T-helper 22 cell (primary cell): ENCODE measurements around the gene LYRM9.
"Not testable (repeated sequence)": the region's sequence is repeated elsewhere in the genome, so short reads cannot be mapped to it uniquely, and the experiment has no call there.

Experiments used
- DNase-seq: peaks from one replicate; pipeline ENCODE4 v3.0.0-alpha.2; 2020; ENCODE audit warnings: low read depth

LYRM9 gene

GRCh38 chr17:27839571-27840405, 53.4 kb downstream of the LYRM9 start:
- DNase-seq: not testable (repeated sequence)

GRCh38 chr17:27838607-27839006, 54.6 kb downstream of the LYRM9 start:
- not testable (repeated sequence) for DNase-seq

- DNase-seq: not testable (repeated sequence)
These were observed 55.4 kb downstream of the LYRM9 start for GRCh38 chr17:27837769-27838168.

- DNase-seq: no peak
These were observed 56.5 kb downstream of the LYRM9 start for GRCh38 chr17:27836651-27837050.

GRCh38 chr17:27834571-27834970, 58.6 kb downstream of the LYRM9 start:
- no peak for DNase-seq

- DNase-seq: no peak
These were observed 60.3 kb downstream of the LYRM9 start for GRCh38 chr17:27832831-27833230.

GRCh38 chr17:27829888-27830287, 63.3 kb downstream of the LYRM9 start:
- DNase-seq: not testable (repeated sequence)

- DNase-seq: not testable (repeated sequence)
These were observed 63.9 kb downstream of the LYRM9 start for GRCh38 chr17:27829143-27829711.
